WTC11 (cell line): ENCODE results near the gene ZNF155. TPM values are rescaled to one million over a fixed set of nuclear protein-coding genes. Genes with fewer than 3 reads are reported as not detected.

ENCODE experiments used
- ATAC-seq: fragments of 200-7000 bp; cut with Tn5 transposase; 2 replicates; pipeline ENCODE4 v1.10.0; 2021; ENCODE audit warnings: mild to moderate bottlenecking, moderate library complexity
- CTCF ChIA-PET: fragments of 300-600 bp; sonication (Branson Sonifier 250); formaldehyde crosslinking; loops from one replicate; lab custom pipeline; 2021; ENCODE audit warnings: antibody characterized with exemption; lab: Charles Lee
- POLR2A ChIA-PET: fragments of 350-600 bp; sonication (Branson Sonifier 250); formaldehyde crosslinking; loops from one replicate; lab custom pipeline; 2021; ENCODE audit warnings: antibody characterized with exemption; lab: Charles Lee
- DNase-seq: peaks from one replicate; pipeline ENCODE4 v3.0.0; 2021; ENCODE audit warnings: low spot score
- H3K27ac Mint-ChIP-seq: 2 replicates; pipeline ENCODE4 v1.8.0; 2021; ENCODE audit warnings: mixed read lengths
- H3K27me3 Mint-ChIP-seq: 2 replicates; pipeline ENCODE4 v1.8.0; 2021; ENCODE audit warnings: low read depth, mild to moderate bottlenecking, moderate library complexity, mixed read lengths
- H3K36me3 Mint-ChIP-seq: 2 replicates; pipeline ENCODE4 v1.8.0; 2021; ENCODE audit warnings: mixed read lengths
- H3K4me1 Mint-ChIP-seq: 2 replicates; pipeline ENCODE4 v1.8.0; 2022; ENCODE audit warnings: mixed read lengths
- H3K4me3 Mint-ChIP-seq: 2 replicates; pipeline ENCODE4 v1.8.0; 2021; ENCODE audit warnings: mild to moderate bottlenecking, moderate library complexity, mixed read lengths
- H3K9me3 Mint-ChIP-seq: 2 replicates; pipeline ENCODE4 v1.8.0; 2021; ENCODE audit warnings: mixed read lengths
- ATF1 ChIP-seq: sonication (generic); formaldehyde crosslinking; IDR thresholded peaks from 2 replicates; pipeline ENCODE4 v1.8.1; 2023; ENCODE audit warnings: mild to moderate bottlenecking, moderate library complexity, missing genetic modification reagents
- CREM ChIP-seq: sonication (generic); formaldehyde crosslinking; IDR thresholded peaks from 2 replicates; pipeline ENCODE4 v1.8.1; 2022; ENCODE audit warnings: mild to moderate bottlenecking, missing genetic modification reagents, moderate library complexity
- FOXP1 ChIP-seq: sonication (generic); formaldehyde crosslinking; IDR thresholded peaks from 2 replicates; pipeline ENCODE4 v1.8.0; 2022; ENCODE audit warnings: missing genetic modification reagents, mild to moderate bottlenecking, moderate library complexity, borderline replicate concordance
- GABPB1 ChIP-seq: sonication (generic); formaldehyde crosslinking; IDR thresholded peaks from 2 replicates; pipeline ENCODE4 v1.8.1; 2023; ENCODE audit warnings: mild to moderate bottlenecking, missing genetic modification reagents
- GRHL2 ChIP-seq: fragments of 250-450 bp; sonication (Bioruptor Pico); IDR thresholded peaks from 2 replicates; pipeline ENCODE4 v1.8.0; 2022; ENCODE audit warnings: mild to moderate bottlenecking, moderate library complexity; ENCODE audit not compliant: insufficient replicate concordance, severe bottlenecking
- GTF2I ChIP-seq: fragments of 250-450 bp; sonication (Bioruptor Pico); conservative IDR thresholded peaks from 2 replicates; pipeline ENCODE4 v1.4.0; 2021; ENCODE audit warnings: mild to moderate bottlenecking
- HMGA2 ChIP-seq: fragments of 250-450 bp; sonication (Bioruptor Pico); IDR thresholded peaks from 2 replicates; pipeline ENCODE4 v1.4.0; 2021; ENCODE audit warnings: mild to moderate bottlenecking, moderate library complexity
- JAZF1 ChIP-seq: fragments of 250-450 bp; sonication (Bioruptor Pico); IDR thresholded peaks from 2 replicates; pipeline ENCODE4 v1.9.0; 2021; ENCODE audit warnings: moderate library complexity, mild to moderate bottlenecking, inconsistent platforms
- JUN ChIP-seq: sonication (generic); formaldehyde crosslinking; IDR thresholded peaks from 2 replicates; pipeline ENCODE4 v1.8.0; 2023; ENCODE audit warnings: mild to moderate bottlenecking, missing genetic modification reagents
- KAT7 ChIP-seq: sonication (generic); formaldehyde crosslinking; IDR thresholded peaks from 2 replicates; pipeline ENCODE4 v1.8.1; 2023; ENCODE audit warnings: missing genetic modification reagents, mild to moderate bottlenecking, borderline replicate concordance
- MYBL2 ChIP-seq: sonication (generic); formaldehyde crosslinking; IDR thresholded peaks from 2 replicates; pipeline ENCODE4 v1.8.1; 2023; ENCODE audit warnings: mild to moderate bottlenecking, moderate library complexity, missing genetic modification reagents
- PREB ChIP-seq: sonication (generic); formaldehyde crosslinking; IDR thresholded peaks from 2 replicates; pipeline ENCODE4 v1.8.1; 2022; ENCODE audit warnings: mild to moderate bottlenecking, missing genetic modification reagents, moderate library complexity, borderline replicate concordance
- PRRX2 ChIP-seq: fragments of 250-450 bp; sonication (Bioruptor Pico); IDR thresholded peaks from 2 replicates; pipeline ENCODE4 v1.8.0; 2021; ENCODE audit warnings: mild to moderate bottlenecking
- SMAD3 ChIP-seq: sonication (generic); formaldehyde crosslinking; IDR thresholded peaks from 2 replicates; pipeline ENCODE4 v1.8.0; 2022; ENCODE audit warnings: missing genetic modification reagents, mild to moderate bottlenecking, borderline replicate concordance
- SOX15 ChIP-seq: fragments of 250-450 bp; sonication (Bioruptor Pico); IDR thresholded peaks from 2 replicates; pipeline ENCODE4 v1.9.0; 2021; ENCODE audit warnings: mild to moderate bottlenecking
- SP1 ChIP-seq: sonication (generic); formaldehyde crosslinking; conservative IDR thresholded peaks from 2 replicates; pipeline ENCODE4 v1.8.1; 2022; ENCODE audit warnings: missing genetic modification reagents
- ZBTB21 ChIP-seq: sonication (generic); formaldehyde crosslinking; IDR thresholded peaks from 2 replicates; pipeline ENCODE4 v1.8.1; 2023; ENCODE audit warnings: mild to moderate bottlenecking, missing genetic modification reagents, borderline replicate concordance
- ZNF138 ChIP-seq: sonication (generic); formaldehyde crosslinking; conservative IDR thresholded peaks from 2 replicates; pipeline ENCODE4 v1.8.1; 2022; ENCODE audit warnings: mild to moderate bottlenecking, moderate library complexity, missing genetic modification reagents
- ZNF219 ChIP-seq: sonication (generic); formaldehyde crosslinking; IDR thresholded peaks from 2 replicates; pipeline ENCODE4 v1.8.0; 2023; ENCODE audit warnings: missing genetic modification reagents, mild to moderate bottlenecking, borderline replicate concordance
- ZNF232 ChIP-seq: sonication (generic); formaldehyde crosslinking; IDR thresholded peaks from 2 replicates; pipeline ENCODE4 v1.8.0; 2022; ENCODE audit warnings: mild to moderate bottlenecking, missing genetic modification reagents
- ZNF671 ChIP-seq: fragments of 250-450 bp; sonication (Bioruptor Pico); IDR thresholded peaks from 2 replicates; pipeline ENCODE4 v1.8.0; 2021; ENCODE audit warnings: mild to moderate bottlenecking
- total RNA-seq: library from RNA; stranded (reverse); gene quantifications from 3 replicates; pipeline ENCODE4 v1.2.3, GENCODE V29; 2021
- TF ChIP-seq, protein P1 (sequence below): sonication (generic); formaldehyde crosslinking; IDR thresholded peaks from 2 replicates; pipeline ENCODE4 v1.8.1; 2022; ENCODE audit warnings: mild to moderate bottlenecking, moderate library complexity, missing genetic modification reagents
- TF ChIP-seq, protein P2 (sequence below): sonication (generic); formaldehyde crosslinking; IDR thresholded peaks from 2 replicates; pipeline ENCODE4 v1.8.1; 2022; ENCODE audit warnings: low read depth, missing genetic modification reagents, borderline replicate concordance
- TF ChIP-seq, protein P3 (sequence below): sonication (generic); formaldehyde crosslinking; IDR thresholded peaks from 2 replicates; pipeline ENCODE4 v1.8.0; 2022; ENCODE audit warnings: mild to moderate bottlenecking, missing genetic modification reagents
- TF ChIP-seq, protein P4 (sequence below): sonication (generic); formaldehyde crosslinking; IDR thresholded peaks from 2 replicates; pipeline ENCODE4 v1.8.0; 2022; ENCODE audit warnings: mild to moderate bottlenecking, missing genetic modification reagents

Gene ZNF155
- total RNA-seq, 1 experiment from 2014 or later, result 10.2 TPM

DNA sequence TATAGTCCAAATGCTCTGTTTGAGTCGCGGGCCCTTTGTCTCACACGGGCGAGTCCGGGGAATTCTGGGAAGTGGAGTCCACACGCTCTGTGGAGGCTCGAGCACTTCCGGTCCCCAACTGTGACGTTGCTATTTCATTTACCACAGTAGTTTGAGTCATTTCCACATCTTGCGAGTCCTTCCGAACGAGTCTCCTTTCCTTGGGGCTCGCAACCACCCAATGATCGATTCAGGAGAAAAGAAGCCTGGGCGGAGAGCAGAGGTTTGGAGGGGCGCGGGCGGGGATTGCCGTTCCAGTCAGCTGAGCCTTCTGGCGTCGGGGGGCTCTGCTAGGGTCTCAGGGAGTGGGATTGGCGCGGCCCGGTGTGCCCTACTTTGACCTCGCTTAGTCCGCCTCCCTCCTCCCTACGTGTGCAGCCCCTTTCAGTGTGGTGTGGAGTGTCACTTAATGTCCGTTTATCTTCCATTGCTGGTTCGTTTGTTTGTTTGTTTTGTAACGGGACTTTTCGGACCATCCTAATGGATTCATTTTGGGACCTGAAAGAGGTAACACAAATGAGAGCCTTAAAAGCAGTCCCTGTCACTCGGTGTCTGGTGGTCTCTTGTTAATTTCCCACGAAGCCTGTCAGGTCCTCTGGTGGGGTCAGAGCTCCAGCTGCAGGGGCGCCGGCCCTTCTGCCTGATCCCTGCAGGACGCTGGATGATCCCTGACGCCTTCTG, 41.4 kb downstream of the ZNF155 start, which contains the start of gene ZNF222:
TSS of gene ZNF222 (plus strand) at position 163 of the 720 bp plus-strand sequence. CDS start at position 221, 58 bp downstream.
- H3K4me3 Mint-ChIP-seq, result peak within 1 kb of the TSS; percentile 95
- DNase-seq (peak; percentile 65), ATAC-seq (peak; percentile 98)
- H3K4me1 Mint-ChIP-seq, result peaks cover 11% of the 10 kb centered on the region
- TF ChIP-seq KAT7 (no peak), SMAD3 (CRISPR knock-in tag) (no peak), GABPB1 (0 out of 2 replicates have a peak, but pooled peaks have one; percentile 39), ZNF232 (CRISPR knock-in tag) (no peak), CREM (peak; percentile 39; the same call in 1 of the 2 replicates), JUN (no peak), ZBTB21 (CRISPR knock-in tag) (no peak)
- peak within 1 kb of the TSS; percentile 56 for H3K27ac Mint-ChIP-seq
- peaks cover 37% of the 10 kb centered on the region for H3K36me3 Mint-ChIP-seq
- ChIA-PET CTCF (interaction anchor here (0.8 kb wide), 1 partner anchor 216 kb away, joined by 3 read pairs; no protein-coding TSS in a partner anchor), POLR2A (no interaction called here)
- H3K27me3 Mint-ChIP-seq, result peaks cover 18% of the 10 kb centered on the region
- H3K9me3 Mint-ChIP-seq, result peaks cover 48% of the 10 kb centered on the region

GRCh38 chr19:44026622-44027021, 42.6 kb downstream of the ZNF155 start:
- H3K9me3 Mint-ChIP-seq, result peaks cover 54% of the 10 kb centered on the region
- H3K27me3 Mint-ChIP-seq, result peaks cover 9% of the 10 kb centered on the region
- ChIA-PET POLR2A (no interaction called here), CTCF (no interaction called here)
- H3K27ac Mint-ChIP-seq, result no peak overlapping the region
- DNase-seq (no peak), ATAC-seq (no peak)
- H3K4me1 Mint-ChIP-seq, result peaks cover 11% of the 10 kb centered on the region
- TF ChIP-seq HMGA2 (CRISPR knock-in tag) (no peak), ZNF671 (no peak), ZNF138 (no peak), FOXP1 (CRISPR knock-in tag) (no peak), ZNF219 (CRISPR knock-in tag) (no peak), GTF2I (CRISPR knock-in tag) (no peak), JAZF1 (CRISPR knock-in tag) (no peak), PRRX2 (CRISPR knock-in tag) (no peak), MYBL2 (CRISPR knock-in tag) (no peak), SP1 (CRISPR knock-in tag) (no peak), SOX15 (CRISPR knock-in tag) (no peak), GRHL2 (CRISPR knock-in tag) (no peak), ATF1 (CRISPR knock-in tag) (no peak), PREB (CRISPR knock-in tag) (no peak)
- TF ChIP-seq, protein P1, sequence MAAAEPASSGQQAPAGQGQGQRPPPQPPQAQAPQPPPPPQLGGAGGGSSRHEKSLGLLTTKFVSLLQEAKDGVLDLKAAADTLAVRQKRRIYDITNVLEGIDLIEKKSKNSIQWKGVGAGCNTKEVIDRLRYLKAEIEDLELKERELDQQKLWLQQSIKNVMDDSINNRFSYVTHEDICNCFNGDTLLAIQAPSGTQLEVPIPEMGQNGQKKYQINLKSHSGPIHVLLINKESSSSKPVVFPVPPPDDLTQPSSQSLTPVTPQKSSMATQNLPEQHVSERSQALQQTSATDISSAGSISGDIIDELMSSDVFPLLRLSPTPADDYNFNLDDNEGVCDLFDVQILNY (CRISPR knock-in tag), result no peak
- TF ChIP-seq, protein P2, sequence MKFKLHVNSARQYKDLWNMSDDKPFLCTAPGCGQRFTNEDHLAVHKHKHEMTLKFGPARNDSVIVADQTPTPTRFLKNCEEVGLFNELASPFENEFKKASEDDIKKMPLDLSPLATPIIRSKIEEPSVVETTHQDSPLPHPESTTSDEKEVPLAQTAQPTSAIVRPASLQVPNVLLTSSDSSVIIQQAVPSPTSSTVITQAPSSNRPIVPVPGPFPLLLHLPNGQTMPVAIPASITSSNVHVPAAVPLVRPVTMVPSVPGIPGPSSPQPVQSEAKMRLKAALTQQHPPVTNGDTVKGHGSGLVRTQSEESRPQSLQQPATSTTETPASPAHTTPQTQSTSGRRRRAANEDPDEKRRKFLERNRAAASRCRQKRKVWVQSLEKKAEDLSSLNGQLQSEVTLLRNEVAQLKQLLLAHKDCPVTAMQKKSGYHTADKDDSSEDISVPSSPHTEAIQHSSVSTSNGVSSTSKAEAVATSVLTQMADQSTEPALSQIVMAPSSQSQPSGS, result no peak
- TF ChIP-seq, protein P3, sequence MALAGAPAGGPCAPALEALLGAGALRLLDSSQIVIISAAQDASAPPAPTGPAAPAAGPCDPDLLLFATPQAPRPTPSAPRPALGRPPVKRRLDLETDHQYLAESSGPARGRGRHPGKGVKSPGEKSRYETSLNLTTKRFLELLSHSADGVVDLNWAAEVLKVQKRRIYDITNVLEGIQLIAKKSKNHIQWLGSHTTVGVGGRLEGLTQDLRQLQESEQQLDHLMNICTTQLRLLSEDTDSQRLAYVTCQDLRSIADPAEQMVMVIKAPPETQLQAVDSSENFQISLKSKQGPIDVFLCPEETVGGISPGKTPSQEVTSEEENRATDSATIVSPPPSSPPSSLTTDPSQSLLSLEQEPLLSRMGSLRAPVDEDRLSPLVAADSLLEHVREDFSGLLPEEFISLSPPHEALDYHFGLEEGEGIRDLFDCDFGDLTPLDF (CRISPR knock-in tag), result no peak
- TF ChIP-seq, protein P4, sequence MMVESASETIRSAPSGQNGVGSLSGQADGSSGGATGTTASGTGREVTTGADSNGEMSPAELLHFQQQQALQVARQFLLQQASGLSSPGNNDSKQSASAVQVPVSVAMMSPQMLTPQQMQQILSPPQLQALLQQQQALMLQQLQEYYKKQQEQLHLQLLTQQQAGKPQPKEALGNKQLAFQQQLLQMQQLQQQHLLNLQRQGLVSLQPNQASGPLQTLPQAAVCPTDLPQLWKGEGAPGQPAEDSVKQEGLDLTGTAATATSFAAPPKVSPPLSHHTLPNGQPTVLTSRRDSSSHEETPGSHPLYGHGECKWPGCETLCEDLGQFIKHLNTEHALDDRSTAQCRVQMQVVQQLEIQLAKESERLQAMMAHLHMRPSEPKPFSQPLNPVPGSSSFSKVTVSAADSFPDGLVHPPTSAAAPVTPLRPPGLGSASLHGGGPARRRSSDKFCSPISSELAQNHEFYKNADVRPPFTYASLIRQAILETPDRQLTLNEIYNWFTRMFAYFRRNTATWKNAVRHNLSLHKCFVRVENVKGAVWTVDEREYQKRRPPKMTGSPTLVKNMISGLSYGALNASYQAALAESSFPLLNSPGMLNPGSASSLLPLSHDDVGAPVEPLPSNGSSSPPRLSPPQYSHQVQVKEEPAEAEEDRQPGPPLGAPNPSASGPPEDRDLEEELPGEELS (CRISPR knock-in tag), result no peak
- H3K36me3 Mint-ChIP-seq, result peaks cover 49% of the 10 kb centered on the region
- peak overlapping the region; percentile 95; the same call in 1 of the 2 replicates for H3K4me3 Mint-ChIP-seq
